ENCODE measurements around the gene PODXL.

The PODXL gene

DNA sequence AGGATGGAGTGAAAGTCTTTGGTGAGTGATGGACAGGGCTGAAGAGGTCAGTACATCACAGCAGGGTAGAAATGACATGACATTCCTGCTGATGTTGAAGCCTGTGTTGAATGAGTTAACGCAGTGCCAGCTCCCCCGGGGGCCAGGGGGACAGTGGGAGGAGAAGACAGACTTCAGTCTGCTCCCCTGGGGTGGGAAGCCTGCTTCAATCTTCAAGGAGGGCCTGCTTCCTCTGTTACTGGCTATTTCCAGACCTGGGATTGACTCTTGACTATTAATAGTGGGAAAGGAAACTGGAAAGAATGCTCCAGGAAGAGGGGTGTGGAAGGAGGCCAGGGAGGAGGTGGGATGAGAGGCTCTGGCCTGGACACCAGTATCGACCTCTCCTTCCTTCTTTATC is 27.2 kb downstream of the PODXL start:
- Histone ChIP-seq H3K27me3 (ENCODE audit: insufficient read depth, poor library complexity, severe bottlenecking) (no peaks in the 10 kb centered on the region), H3K27ac (replicated peaks) (no peak overlapping the region), H3K4me3 (replicated peaks; ENCODE audit: insufficient read depth, low read length) (no peak overlapping the region)
- no peak for DNase-seq (ENCODE audit: low read depth in 1 of 2, low spot score in 1 of 2)
- no peak for TF ChIP-seq SPI1 (IDR thresholded peaks at IDR 0.05; ENCODE audit: borderline replicate concordance, low read depth)
- TF ChIP-seq REST (IDR thresholded peaks at IDR 0.05; ENCODE audit: insufficient replicate concordance, low read depth), result no peak
- TF ChIP-seq GABPA (IDR thresholded peaks at IDR 0.05; ENCODE audit: low read depth), result no peak
- TF ChIP-seq POLR2AphosphoS5 (IDR thresholded peaks at IDR 0.05; ENCODE audit: low read depth), result no peak
- TF ChIP-seq CTCF (IDR thresholded peaks at IDR 0.05; ENCODE audit: insufficient read depth, low read length), result no peak

DNA sequence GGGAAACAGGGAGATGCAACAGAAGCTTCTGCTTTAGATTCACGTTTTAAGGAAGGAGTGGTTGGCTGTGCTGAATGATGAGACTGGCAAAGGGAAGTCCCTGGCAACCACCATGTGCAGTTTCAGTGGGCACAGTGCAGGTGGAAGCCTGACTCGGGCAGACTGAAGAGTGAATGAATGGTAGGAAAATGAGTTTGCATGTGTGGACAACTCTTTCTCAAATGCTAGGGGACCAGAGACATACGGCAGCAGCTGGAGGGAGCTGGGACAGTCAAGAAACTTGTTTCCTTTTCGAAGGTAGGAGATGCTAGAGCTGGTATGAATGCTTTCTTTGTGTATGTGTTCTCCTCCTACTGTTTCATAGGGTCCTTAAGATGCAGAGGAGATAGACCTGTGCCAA is 29.0 kb downstream of the PODXL start:
- Histone ChIP-seq H3K4me3 (replicated peaks; ENCODE audit: insufficient read depth, low read length) (no peak overlapping the region), H3K27me3 (ENCODE audit: insufficient read depth, poor library complexity, severe bottlenecking) (no peaks in the 10 kb centered on the region), H3K27ac (replicated peaks) (no peak overlapping the region)
- peak in 1 of 2 experiments; percentile 11 for DNase-seq (ENCODE audit: low read depth in 1 of 2, low spot score in 1 of 2)
- TF ChIP-seq REST (IDR thresholded peaks at IDR 0.05; ENCODE audit: insufficient replicate concordance, low read depth), result no peak
- no peak for TF ChIP-seq GABPA (IDR thresholded peaks at IDR 0.05; ENCODE audit: low read depth)
- no peak for TF ChIP-seq CTCF (IDR thresholded peaks at IDR 0.05; ENCODE audit: insufficient read depth, low read length)
- TF ChIP-seq SPI1 (IDR thresholded peaks at IDR 0.05; ENCODE audit: borderline replicate concordance, low read depth), result no peak
- no peak for TF ChIP-seq POLR2AphosphoS5 (IDR thresholded peaks at IDR 0.05; ENCODE audit: low read depth)

DNA sequence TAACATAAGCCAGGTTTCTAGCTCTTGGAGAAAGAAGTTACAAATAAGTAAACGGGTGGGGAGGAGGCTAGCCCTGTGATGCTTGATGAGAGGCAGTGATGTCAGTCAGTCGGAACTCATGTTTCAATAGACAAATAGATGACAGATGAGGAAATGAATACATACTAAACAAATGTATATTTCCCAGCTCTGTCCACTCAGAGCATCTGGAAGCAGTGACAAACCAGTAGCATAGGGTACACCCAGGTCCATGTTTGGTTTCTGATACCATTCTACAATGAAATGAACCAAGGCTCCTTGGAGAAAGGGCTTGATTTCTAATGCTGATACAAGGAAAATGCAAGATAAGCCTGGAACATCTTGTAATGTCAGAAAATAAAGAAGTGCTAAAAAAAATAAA is 30.6 kb downstream of the PODXL start:
- no peaks in the 10 kb centered on the region for H3K27me3 ChIP-seq (ENCODE audit: insufficient read depth, poor library complexity, severe bottlenecking)
- no peak overlapping the region for H3K4me3 ChIP-seq (replicated peaks; ENCODE audit: insufficient read depth, low read length)
- TF ChIP-seq GABPA (IDR thresholded peaks at IDR 0.05; ENCODE audit: low read depth) (no peak), REST (IDR thresholded peaks at IDR 0.05; ENCODE audit: insufficient replicate concordance, low read depth) (no peak), CTCF (IDR thresholded peaks at IDR 0.05; ENCODE audit: insufficient read depth, low read length) (no peak), SPI1 (IDR thresholded peaks at IDR 0.05; ENCODE audit: borderline replicate concordance, low read depth) (no peak), POLR2AphosphoS5 (IDR thresholded peaks at IDR 0.05; ENCODE audit: low read depth) (no peak)
- no peak overlapping the region for H3K27ac ChIP-seq (replicated peaks)
- DNase-seq (ENCODE audit: low read depth in 1 of 2, low spot score in 1 of 2), result no peak
